GM23338 (cell line): ENCODE measurements around the gene SPATA31C1. TPM values are rescaled to one million over a fixed set of nuclear protein-coding genes. Genes with fewer than 3 reads are reported as not detected.

Source experiments
- ATAC-seq: fragments of 200-7000 bp; cut with Tn5 transposase; 3 replicates; pipeline ENCODE4 v1.9.1; 2020
- DNase-seq: peaks from one replicate; pipeline ENCODE4 v3.0.0-alpha.2; 2015; ENCODE audit warnings: low spot score
- H2AFZ ChIP-seq: fragments of 200-600 bp; sonication (generic); 2 replicates; pipeline ENCODE4 v1.8.0; 2016; ENCODE audit warnings: antibody characterized with exemption, mild to moderate bottlenecking, moderate library complexity
- H3F3A ChIP-seq: fragments of 200-600 bp; sonication (generic); replicated peaks from 2 replicates; pipeline ENCODE4 v1.8.0; 2017; ENCODE audit warnings: antibody characterized with exemption, mixed run types, low read depth
- H3K27ac ChIP-seq: fragments of 200-600 bp; sonication (generic); 2 replicates; pipeline ENCODE4 v1.6.1; 2016; ENCODE audit warnings: low read depth
- H3K27me3 ChIP-seq: fragments of 200-600 bp; sonication (generic); 2 replicates; pipeline ENCODE4 v1.8.0; 2016; ENCODE audit warnings: mild to moderate bottlenecking, mixed run types, moderate library complexity; ENCODE audit not compliant: insufficient read depth
- H3K36me3 ChIP-seq: fragments of 200-600 bp; sonication (generic); 2 replicates; pipeline ENCODE4 v1.8.0; 2016; ENCODE audit warnings: mild to moderate bottlenecking; ENCODE audit not compliant: insufficient read depth
- H3K4me1 ChIP-seq: fragments of 200-600 bp; sonication (generic); 2 replicates; pipeline ENCODE4 v1.8.0; 2016; ENCODE audit warnings: mild to moderate bottlenecking, moderate library complexity; ENCODE audit not compliant: insufficient read depth
- H3K4me2 ChIP-seq: fragments of 200-600 bp; sonication (generic); 2 replicates; pipeline ENCODE4 v1.7.1; 2017; ENCODE audit warnings: mixed run types
- H3K4me3 ChIP-seq: fragments of 200-600 bp; sonication (generic); 2 replicates; pipeline ENCODE4 v1.6.1; 2016; ENCODE audit warnings: mixed run types
- H3K79me2 ChIP-seq: fragments of 200-600 bp; sonication (generic); replicated peaks from 2 replicates; pipeline ENCODE4 v1.8.0; 2017; ENCODE audit warnings: mild to moderate bottlenecking; ENCODE audit not compliant: insufficient read depth
- H3K9me2 ChIP-seq: fragments of 200-600 bp; sonication (generic); 2 replicates; pipeline ENCODE4 v1.8.0; 2017; ENCODE audit not compliant: insufficient read depth
- H4K20me1 ChIP-seq: fragments of 200-600 bp; sonication (generic); replicated peaks from 2 replicates; pipeline ENCODE4 v1.8.0; 2017; ENCODE audit warnings: mild to moderate bottlenecking; ENCODE audit not compliant: insufficient read depth
- H3K27ac Mint-ChIP-seq: 2 replicates; pipeline ENCODE4 v1.8.0; 2020; ENCODE audit warnings: inconsistent platforms, mild to moderate bottlenecking, moderate library complexity, mixed read lengths
- H3K27me3 Mint-ChIP-seq: 3 replicates; pipeline ENCODE4 v1.8.0; 2022; ENCODE audit warnings: low read depth, mild to moderate bottlenecking, moderate library complexity, mixed read lengths, inconsistent platforms; ENCODE audit not compliant: insufficient read depth, poor library complexity
- H3K36me3 Mint-ChIP-seq: 3 replicates; pipeline ENCODE4 v1.8.0; 2021; ENCODE audit warnings: low read depth, mild to moderate bottlenecking, inconsistent platforms, moderate library complexity, mixed read lengths
- H3K4me1 Mint-ChIP-seq: 3 replicates; pipeline ENCODE4 v1.8.0; 2020; ENCODE audit warnings: mild to moderate bottlenecking, inconsistent platforms, mixed read lengths
- H3K4me3 Mint-ChIP-seq: 3 replicates; pipeline ENCODE4 v1.8.0; 2021; ENCODE audit warnings: moderate library complexity, mild to moderate bottlenecking, inconsistent platforms, mixed read lengths
- H3K9me3 Mint-ChIP-seq: 3 replicates; pipeline ENCODE4 v1.8.0; 2020; ENCODE audit warnings: moderate library complexity, mild to moderate bottlenecking, inconsistent platforms, mixed read lengths
- EZH2 ChIP-seq: fragments of 200-600 bp; sonication (generic); IDR thresholded peaks from one replicate; pipeline ENCODE4 v1.8.0; 2017; ENCODE audit warnings: antibody characterized with exemption, mild to moderate bottlenecking, low read depth; ENCODE audit not compliant: unreplicated experiment
- JUNB ChIP-seq: IDR thresholded peaks from one replicate; pipeline ENCODE4 v1.6.1; 2016; ENCODE audit warnings: antibody characterized with exemption; ENCODE audit not compliant: unreplicated experiment
- NANOG ChIP-seq: IDR thresholded peaks from 2 replicates; pipeline ENCODE4 v1.6.1; 2016; ENCODE audit warnings: antibody characterized with exemption, borderline replicate concordance
- POLR2AphosphoS5 ChIP-seq: IDR thresholded peaks from 2 replicates; pipeline ENCODE4 v1.6.1; 2016; ENCODE audit warnings: antibody characterized with exemption, low read depth
- STAT1 ChIP-seq: IDR thresholded peaks from one replicate; pipeline ENCODE4 v1.6.1; 2016; ENCODE audit warnings: antibody characterized with exemption; ENCODE audit not compliant: unreplicated experiment
- ZNF114 ChIP-seq: fragments of 250-450 bp; sonication (Bioruptor Pico); IDR thresholded peaks from 2 replicates; pipeline ENCODE4 v1.5.0; 2020; ENCODE audit warnings: mild to moderate bottlenecking, moderate library complexity
- ZNF331 ChIP-seq: fragments of 250-450 bp; sonication (Bioruptor Pico); IDR thresholded peaks from 2 replicates; pipeline ENCODE4 v1.5.0; 2020; ENCODE audit warnings: low read depth, mild to moderate bottlenecking, moderate library complexity
- polyA plus RNA-seq: library from polyadenylated mRNA; unstranded; fragments of >200 nt; fragmentation: Nextera tagmentation; extraction: Ambion mirVana; gene quantifications from 2 replicates; pipeline ENCODE4 v1.2.1, GENCODE V29; 2016
- total RNA-seq: library from RNA; depleted of rRNA; stranded (reverse); fragments of >200 nt; shearing (Covaris generic); gene quantifications from 2 replicates; pipeline ENCODE4 v1.2.3, GENCODE V29; 2014
- TF ChIP-seq, protein P1 (sequence below): fragments of 250-450 bp; sonication (Bioruptor Pico); IDR thresholded peaks from 2 replicates; pipeline ENCODE4 v1.5.0; 2020; ENCODE audit warnings: mild to moderate bottlenecking, moderate library complexity
- TF ChIP-seq, protein P2 (sequence below): IDR thresholded peaks from 2 replicates; pipeline ENCODE4 v1.6.1; 2016; ENCODE audit warnings: antibody characterized with exemption
- TF ChIP-seq, protein P3 (sequence below), 2 experiments: fragments of 200-600 bp in 1 of 2; sonication (generic) in 1 of 2; conservative IDR thresholded peaks; 2 replicates each; pipeline versions ENCODE4 v1.5.1 to v1.6.1; 2016 to 2017; ENCODE audit warnings: antibody characterized with exemption in 2 of 2, low read depth in 2 of 2, mild to moderate bottlenecking in 2 of 2, moderate library complexity in 1 of 2
- TF ChIP-seq, protein P4 (sequence below): IDR thresholded peaks from one replicate; pipeline ENCODE4 v1.6.1; 2018; ENCODE audit warnings: antibody characterized with exemption; ENCODE audit not compliant: unreplicated experiment

Gene SPATA31C1
- total and polyA plus RNA-seq, 2 experiments from 2014 or later: not detected

DNA sequence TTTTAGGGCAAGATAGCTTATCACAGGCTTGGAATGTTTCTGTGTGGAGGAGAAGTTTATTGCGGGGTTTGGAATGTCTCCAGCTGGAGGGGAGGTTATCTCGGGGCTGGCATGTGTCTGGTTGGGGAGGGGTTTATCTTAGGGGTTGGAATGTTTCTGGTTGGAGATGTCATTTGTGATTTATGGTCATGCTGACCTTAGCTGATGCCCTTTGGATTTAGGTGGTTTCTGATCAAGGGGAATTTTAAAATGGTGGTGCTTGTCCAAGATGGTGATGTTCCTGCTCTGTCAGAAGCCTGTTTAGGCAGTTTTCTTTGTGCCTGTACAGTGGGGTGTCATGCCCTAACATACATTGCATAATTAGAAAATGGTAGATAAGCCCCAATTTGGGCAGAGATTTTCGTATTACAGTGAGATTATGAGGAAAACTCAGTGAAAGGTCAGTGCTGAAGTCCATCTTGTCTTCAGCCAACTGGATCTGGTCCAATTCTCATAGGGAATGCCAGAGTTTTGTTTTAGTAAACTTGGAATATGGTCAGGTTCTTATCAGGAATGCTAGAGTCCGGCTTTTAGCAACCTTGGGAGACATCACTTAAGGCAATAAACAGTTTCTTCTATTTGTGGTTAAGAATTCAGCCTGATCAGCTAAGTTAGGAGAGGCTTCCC is 42.3 kb downstream of the SPATA31C1 start (continued):
- TF ChIP-seq, protein P1, sequence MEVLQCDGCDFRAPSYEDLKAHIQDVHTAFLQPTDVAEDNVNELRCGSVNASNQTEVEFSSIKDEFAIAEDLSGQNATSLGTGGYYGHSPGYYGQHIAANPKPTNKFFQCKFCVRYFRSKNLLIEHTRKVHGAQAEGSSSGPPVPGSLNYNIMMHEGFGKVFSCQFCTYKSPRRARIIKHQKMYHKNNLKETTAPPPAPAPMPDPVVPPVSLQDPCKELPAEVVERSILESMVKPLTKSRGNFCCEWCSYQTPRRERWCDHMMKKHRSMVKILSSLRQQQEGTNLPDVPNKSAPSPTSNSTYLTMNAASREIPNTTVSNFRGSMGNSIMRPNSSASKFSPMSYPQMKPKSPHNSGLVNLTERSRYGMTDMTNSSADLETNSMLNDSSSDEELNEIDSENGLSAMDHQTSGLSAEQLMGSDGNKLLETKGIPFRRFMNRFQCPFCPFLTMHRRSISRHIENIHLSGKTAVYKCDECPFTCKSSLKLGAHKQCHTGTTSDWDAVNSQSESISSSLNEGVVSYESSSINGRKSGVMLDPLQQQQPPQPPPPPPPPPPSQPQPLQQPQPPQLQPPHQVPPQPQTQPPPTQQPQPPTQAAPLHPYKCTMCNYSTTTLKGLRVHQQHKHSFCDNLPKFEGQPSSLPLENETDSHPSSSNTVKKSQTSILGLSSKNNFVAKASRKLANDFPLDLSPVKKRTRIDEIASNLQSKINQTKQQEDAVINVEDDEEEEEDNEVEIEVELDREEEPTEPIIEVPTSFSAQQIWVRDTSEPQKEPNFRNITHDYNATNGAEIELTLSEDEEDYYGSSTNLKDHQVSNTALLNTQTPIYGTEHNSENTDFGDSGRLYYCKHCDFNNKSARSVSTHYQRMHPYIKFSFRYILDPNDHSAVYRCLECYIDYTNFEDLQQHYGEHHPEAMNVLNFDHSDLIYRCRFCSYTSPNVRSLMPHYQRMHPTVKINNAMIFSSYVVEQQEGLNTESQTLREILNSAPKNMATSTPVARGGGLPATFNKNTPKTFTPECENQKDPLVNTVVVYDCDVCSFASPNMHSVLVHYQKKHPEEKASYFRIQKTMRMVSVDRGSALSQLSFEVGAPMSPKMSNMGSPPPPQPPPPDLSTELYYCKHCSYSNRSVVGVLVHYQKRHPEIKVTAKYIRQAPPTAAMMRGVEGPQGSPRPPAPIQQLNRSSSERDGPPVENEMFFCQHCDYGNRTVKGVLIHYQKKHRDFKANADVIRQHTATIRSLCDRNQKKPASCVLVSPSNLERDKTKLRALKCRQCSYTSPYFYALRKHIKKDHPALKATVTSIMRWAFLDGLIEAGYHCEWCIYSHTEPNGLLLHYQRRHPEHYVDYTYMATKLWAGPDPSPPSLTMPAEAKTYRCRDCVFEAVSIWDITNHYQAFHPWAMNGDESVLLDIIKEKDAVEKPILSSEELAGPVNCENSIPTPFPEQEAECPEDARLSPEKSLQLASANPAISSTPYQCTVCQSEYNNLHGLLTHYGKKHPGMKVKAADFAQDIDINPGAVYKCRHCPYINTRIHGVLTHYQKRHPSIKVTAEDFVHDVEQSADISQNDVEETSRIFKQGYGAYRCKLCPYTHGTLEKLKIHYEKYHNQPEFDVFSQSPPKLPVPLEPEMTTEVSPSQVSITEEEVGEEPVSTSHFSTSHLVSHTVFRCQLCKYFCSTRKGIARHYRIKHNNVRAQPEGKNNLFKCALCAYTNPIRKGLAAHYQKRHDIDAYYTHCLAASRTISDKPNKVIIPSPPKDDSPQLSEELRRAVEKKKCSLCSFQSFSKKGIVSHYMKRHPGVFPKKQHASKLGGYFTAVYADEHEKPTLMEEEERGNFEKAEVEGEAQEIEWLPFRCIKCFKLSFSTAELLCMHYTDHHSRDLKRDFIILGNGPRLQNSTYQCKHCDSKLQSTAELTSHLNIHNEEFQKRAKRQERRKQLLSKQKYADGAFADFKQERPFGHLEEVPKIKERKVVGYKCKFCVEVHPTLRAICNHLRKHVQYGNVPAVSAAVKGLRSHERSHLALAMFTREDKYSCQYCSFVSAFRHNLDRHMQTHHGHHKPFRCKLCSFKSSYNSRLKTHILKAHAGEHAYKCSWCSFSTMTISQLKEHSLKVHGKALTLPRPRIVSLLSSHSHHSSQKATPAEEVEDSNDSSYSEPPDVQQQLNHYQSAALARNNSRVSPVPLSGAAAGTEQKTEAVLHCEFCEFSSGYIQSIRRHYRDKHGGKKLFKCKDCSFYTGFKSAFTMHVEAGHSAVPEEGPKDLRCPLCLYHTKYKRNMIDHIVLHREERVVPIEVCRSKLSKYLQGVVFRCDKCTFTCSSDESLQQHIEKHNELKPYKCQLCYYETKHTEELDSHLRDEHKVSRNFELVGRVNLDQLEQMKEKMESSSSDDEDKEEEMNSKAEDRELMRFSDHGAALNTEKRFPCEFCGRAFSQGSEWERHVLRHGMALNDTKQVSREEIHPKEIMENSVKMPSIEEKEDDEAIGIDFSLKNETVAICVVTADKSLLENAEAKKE (CRISPR knock-in tag): no peak
- TF ChIP-seq STAT1 (no peak), NANOG (no peak), ZNF331 (CRISPR knock-in tag) (no peak), EZH2 (no peak), ZNF114 (CRISPR knock-in tag) (no peak), POLR2AphosphoS5 (no peak)
- TF ChIP-seq, protein P2, sequence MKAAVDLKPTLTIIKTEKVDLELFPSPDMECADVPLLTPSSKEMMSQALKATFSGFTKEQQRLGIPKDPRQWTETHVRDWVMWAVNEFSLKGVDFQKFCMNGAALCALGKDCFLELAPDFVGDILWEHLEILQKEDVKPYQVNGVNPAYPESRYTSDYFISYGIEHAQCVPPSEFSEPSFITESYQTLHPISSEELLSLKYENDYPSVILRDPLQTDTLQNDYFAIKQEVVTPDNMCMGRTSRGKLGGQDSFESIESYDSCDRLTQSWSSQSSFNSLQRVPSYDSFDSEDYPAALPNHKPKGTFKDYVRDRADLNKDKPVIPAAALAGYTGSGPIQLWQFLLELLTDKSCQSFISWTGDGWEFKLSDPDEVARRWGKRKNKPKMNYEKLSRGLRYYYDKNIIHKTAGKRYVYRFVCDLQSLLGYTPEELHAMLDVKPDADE: no peak

DNA sequence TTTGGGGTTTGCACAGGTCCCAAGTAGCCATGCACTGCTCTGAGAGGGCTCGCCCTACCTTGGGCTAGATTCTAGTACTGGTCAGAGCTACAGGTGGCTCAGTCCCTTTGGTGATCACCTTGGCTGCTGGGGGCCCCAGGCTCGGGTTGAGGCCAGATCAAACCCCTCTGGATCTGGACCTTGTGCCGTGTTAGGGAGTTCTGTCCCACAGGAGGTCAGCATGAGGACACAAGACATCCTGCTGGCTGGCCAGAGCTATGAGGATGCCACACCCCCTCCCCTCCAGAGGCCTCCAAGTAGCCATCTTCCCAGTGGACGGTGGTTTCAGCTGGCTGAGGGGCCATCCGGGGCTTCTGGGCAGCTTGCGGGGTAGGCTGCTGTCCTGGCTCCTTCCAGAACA is 46.0 kb downstream of the SPATA31C1 start:
- ATAC-seq (no peak), DNase-seq (no peak)
- Mint-ChIP-seq H3K36me3 (peaks cover 14% of the 10 kb centered on the region), H3K9me3 (peaks cover 19% of the 10 kb centered on the region), H3K4me3 (no peak overlapping the region), H3K27ac (no peak overlapping the region), H3K4me1 (no peaks in the 10 kb centered on the region), H3K27me3 (peaks cover under 1% of the 10 kb centered on the region)
- Histone ChIP-seq H3K9me2 (peaks cover 5% of the 10 kb centered on the region; the same call in 1 of the 2 replicates), H3K36me3 (no peaks in the 10 kb centered on the region), H2AFZ (no peak overlapping the region), H3F3A (no peaks in the 10 kb centered on the region), H3K4me3 (no peak overlapping the region), H3K27ac (no peak overlapping the region), H3K4me1 (no peaks in the 10 kb centered on the region), H3K27me3 (no peaks in the 10 kb centered on the region), H3K79me2 (no peaks in the 10 kb centered on the region), H3K4me2 (no peak overlapping the region), H4K20me1 (no peaks in the 10 kb centered on the region)
- no peak for TF ChIP-seq POLR2AphosphoS5
- TF ChIP-seq, protein P3, sequence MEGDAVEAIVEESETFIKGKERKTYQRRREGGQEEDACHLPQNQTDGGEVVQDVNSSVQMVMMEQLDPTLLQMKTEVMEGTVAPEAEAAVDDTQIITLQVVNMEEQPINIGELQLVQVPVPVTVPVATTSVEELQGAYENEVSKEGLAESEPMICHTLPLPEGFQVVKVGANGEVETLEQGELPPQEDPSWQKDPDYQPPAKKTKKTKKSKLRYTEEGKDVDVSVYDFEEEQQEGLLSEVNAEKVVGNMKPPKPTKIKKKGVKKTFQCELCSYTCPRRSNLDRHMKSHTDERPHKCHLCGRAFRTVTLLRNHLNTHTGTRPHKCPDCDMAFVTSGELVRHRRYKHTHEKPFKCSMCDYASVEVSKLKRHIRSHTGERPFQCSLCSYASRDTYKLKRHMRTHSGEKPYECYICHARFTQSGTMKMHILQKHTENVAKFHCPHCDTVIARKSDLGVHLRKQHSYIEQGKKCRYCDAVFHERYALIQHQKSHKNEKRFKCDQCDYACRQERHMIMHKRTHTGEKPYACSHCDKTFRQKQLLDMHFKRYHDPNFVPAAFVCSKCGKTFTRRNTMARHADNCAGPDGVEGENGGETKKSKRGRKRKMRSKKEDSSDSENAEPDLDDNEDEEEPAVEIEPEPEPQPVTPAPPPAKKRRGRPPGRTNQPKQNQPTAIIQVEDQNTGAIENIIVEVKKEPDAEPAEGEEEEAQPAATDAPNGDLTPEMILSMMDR (conservative IDR thresholded peaks at IDR 0.05; ENCODE audit: low read depth in 2 of 2): no peak
- TF ChIP-seq JUNB: no peak
- TF ChIP-seq, protein P4, sequence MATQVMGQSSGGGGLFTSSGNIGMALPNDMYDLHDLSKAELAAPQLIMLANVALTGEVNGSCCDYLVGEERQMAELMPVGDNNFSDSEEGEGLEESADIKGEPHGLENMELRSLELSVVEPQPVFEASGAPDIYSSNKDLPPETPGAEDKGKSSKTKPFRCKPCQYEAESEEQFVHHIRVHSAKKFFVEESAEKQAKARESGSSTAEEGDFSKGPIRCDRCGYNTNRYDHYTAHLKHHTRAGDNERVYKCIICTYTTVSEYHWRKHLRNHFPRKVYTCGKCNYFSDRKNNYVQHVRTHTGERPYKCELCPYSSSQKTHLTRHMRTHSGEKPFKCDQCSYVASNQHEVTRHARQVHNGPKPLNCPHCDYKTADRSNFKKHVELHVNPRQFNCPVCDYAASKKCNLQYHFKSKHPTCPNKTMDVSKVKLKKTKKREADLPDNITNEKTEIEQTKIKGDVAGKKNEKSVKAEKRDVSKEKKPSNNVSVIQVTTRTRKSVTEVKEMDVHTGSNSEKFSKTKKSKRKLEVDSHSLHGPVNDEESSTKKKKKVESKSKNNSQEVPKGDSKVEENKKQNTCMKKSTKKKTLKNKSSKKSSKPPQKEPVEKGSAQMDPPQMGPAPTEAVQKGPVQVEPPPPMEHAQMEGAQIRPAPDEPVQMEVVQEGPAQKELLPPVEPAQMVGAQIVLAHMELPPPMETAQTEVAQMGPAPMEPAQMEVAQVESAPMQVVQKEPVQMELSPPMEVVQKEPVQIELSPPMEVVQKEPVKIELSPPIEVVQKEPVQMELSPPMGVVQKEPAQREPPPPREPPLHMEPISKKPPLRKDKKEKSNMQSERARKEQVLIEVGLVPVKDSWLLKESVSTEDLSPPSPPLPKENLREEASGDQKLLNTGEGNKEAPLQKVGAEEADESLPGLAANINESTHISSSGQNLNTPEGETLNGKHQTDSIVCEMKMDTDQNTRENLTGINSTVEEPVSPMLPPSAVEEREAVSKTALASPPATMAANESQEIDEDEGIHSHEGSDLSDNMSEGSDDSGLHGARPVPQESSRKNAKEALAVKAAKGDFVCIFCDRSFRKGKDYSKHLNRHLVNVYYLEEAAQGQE: no peak
- no peak for TF ChIP-seq STAT1
